ENCODE measurements around the gene CHTF8. TPM values are rescaled to one million over a fixed set of nuclear protein-coding genes. Genes with fewer than 3 reads are reported as not detected.

CHTF8 gene, protein sequence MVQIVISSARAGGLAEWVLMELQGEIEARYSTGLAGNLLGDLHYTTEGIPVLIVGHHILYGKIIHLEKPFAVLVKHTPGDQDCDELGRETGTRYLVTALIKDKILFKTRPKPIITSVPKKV
- total RNA-seq (100 to 1,000 TPM; 126 to 137 TPM), polyA plus RNA-seq (100 to 1,000 TPM; 165 to 192 (median 184) TPM), total RNA-seq (0 to 1.5 (median 0.58) reads per million in 6 experiments)

DNA sequence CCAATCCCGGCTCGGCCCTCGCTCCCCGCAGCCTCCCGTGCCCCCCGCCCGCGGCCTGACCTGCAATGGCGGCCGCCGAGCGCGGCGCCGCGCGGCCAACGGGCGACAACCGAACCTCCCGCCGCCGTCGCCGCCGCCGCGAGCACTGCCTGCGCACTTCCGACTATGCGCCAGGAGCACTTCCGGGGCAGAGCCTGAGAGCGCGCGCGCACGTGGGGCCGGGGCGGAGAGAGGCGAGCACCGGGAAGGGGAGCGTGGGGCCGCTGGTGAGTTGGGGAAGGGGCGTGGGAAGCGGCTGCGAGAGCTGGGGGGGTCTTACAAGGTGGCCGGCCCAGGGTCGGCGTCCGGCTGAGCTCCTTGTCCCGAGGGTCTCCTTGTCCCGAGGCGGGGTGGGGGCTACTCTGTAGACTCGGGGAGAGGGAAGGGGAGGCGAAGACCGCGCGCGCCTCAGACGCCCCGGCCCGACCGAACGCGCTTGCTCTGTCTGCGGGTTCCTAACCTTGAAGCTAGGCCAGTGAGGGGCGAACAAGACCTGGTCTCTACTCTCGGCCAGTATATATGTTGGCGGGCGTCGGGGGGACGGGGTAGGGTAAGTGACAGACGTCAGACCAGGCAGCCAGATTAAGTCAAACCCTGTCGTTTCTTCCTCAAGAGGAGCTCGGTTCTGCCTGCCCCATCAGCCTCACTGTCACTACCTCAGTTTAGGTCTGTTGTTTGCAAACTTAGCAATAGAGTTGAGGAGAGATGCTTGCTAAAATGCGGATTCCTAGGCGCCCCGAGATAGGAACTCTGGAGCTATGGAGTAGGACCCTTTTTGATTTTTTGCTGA is at the start of gene CHTF8, which contains the start of gene UTP4:
Gene CHTF8 (minus strand): TSS at position 165 of the 829 bp plus-strand sequence. CDS start 11,130 bp downstream, outside the sequence.
Gene UTP4 (plus strand): TSS at position 226 of the 829 bp plus-strand sequence. CDS start 811 bp downstream, outside the sequence.
- peaks cover 0 to 33% (median 7%) of the 10 kb centered on the region in 3 donors for H3K36me3 Mint-ChIP-seq
- no peaks in the 10 kb centered on the region for H3K27me3 Mint-ChIP-seq
- peak; percentile 75 to 90 (median 84) for DNase-seq
- H3K4me3 Mint-ChIP-seq, result peak within 1 kb of the TSS; percentile 91 to 97 (median 94)
- peaks cover 28 to 56% (median 50%) of the 10 kb centered on the region in 4 donors for H3K4me1 Mint-ChIP-seq
- ATAC-seq, result peak; percentile 89 to 93
- POLR2A ChIA-PET, result interaction anchor here (0.6 to 2.4 kb wide), 17 partner anchors 8 to 775 kb away, joined by 3 to 17 read pairs (median 4); partner anchors contain the start of genes SNTB2 and ZFP90
- H3K9me3 Mint-ChIP-seq, result no peaks in the 10 kb centered on the region
- H3K27ac Mint-ChIP-seq, result peak within 1 kb of the TSS; percentile 85 to 98 (median 96)

DNA sequence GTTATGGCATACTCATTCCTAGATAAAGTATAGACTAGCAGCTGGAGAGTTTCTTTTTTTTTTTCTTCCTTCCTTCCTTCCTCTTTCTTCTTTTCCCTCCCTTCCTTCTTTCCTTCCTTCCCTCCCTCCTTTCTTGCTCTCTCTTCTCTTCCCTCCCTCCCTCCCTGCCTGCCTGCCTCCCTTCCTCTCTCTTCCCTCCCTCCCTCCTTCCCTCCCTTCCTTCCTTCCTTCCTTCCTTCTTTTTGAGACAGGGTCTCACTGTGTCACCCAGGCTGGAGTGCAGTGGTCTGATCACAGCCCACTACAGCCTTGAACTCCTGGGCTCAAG is 47.6 kb upstream of the CHTF8 start:
- Mint-ChIP-seq H3K27me3 (no peaks in the 10 kb centered on the region), H3K4me3 (no peak overlapping the region), H3K27ac (peak overlapping the region in 1 of 10 donors; percentile 19), H3K4me1 (peaks cover 2 to 10% (median 5%) of the 10 kb centered on the region in 4 donors), H3K9me3 (no peaks in the 10 kb centered on the region), H3K36me3 (peaks cover 0 to 2% (median 0%) of the 10 kb centered on the region in 3 donors)
- DNase-seq (no peak), ATAC-seq (no peak)
- POLR2A ChIA-PET, result no interaction called here

DNA sequence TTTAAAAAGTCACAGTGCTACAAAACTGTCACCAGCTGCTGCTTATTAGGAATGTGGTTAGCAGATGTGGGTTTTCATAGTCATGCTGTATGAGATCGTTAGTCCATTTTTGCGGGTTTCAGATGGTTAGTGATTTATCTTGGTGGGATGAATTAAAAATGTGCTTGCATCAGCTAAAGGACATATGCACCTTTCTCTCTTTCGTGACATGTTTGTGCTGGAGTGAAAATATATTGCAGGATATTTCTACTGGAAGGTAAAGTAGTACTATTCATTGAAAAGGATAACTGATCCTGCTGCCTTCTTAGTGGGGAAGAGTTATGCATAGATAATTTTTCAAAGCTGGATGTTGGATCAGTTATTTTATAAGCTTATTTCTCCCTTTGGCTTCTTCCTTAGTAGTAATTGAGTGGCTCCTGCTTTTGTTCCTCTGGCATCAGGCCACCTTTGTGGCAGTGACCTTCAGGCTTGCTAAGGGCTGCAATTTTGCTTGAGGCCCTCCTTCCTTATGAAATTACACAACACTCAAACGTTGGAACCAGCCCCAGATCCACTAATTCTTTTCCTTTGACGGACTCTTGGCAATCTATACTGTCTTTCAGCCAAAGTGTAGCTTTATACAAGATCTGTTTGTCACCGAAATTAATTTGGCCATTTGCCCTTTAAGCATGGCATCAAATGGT is 47.1 kb upstream of the CHTF8 start:
- Mint-ChIP-seq H3K4me1 (peaks cover 0 to 7% (median 1%) of the 10 kb centered on the region in 4 donors), H3K4me3 (no peak overlapping the region), H3K27me3 (no peaks in the 10 kb centered on the region), H3K9me3 (no peaks in the 10 kb centered on the region), H3K36me3 (peaks cover 0 to 2% (median 0%) of the 10 kb centered on the region in 3 donors), H3K27ac (no peak overlapping the region)
- POLR2A ChIA-PET, result interaction anchor here (0.6 to 0.7 kb wide), 2 partner anchors 144 to 150 kb away, joined by 3 to 4 read pairs; no protein-coding TSS in a partner anchor
- DNase-seq (no peak), ATAC-seq (no peak)

DNA sequence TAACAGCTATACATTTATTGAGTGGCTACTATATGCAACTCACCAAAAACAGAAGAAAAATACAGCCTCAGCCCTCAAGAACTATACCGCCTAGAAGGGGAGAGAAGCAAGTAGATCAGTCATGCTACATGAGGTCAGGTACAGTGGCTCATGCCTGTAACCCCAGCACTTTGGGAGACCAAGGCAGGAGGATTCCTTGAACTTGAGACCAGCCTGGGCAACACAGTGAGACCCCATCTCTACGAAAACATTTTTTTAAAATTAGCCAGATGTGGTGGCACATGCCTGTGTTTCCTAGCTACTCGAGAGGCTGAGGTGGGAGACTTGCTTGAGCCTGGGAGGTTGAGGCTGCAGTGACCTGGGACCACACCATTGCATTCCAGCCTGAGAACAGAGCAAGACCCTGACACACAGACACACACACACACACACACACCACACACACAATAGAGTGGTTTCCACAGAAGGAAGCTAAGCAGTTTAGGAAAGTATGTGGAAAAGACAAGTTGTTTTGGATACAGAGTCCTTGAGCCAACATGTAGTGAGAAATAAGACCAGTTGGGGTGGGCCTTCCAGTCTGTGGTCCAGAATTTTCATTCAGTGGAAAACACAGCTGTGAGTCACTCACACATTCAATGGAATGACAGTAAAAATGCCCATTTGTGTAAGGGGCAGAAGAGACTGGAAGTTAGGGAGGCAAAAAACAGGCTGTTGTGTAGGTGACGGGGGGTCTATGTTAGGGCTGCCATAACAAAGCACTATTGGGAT is 43.8 kb upstream of the CHTF8 start:
- H3K27ac Mint-ChIP-seq, result no peak overlapping the region
- no peaks in the 10 kb centered on the region for H3K27me3 Mint-ChIP-seq
- H3K4me3 Mint-ChIP-seq, result no peak overlapping the region
- H3K9me3 Mint-ChIP-seq, result no peaks in the 10 kb centered on the region
- POLR2A ChIA-PET, result no interaction called here
- DNase-seq (no peak), ATAC-seq (no peak)
- H3K4me1 Mint-ChIP-seq, result peaks cover 0 to 19% (median 7%) of the 10 kb centered on the region in 4 donors
- H3K36me3 Mint-ChIP-seq, result peaks cover 0 to 6% (median 0%) of the 10 kb centered on the region in 3 donors

DNA sequence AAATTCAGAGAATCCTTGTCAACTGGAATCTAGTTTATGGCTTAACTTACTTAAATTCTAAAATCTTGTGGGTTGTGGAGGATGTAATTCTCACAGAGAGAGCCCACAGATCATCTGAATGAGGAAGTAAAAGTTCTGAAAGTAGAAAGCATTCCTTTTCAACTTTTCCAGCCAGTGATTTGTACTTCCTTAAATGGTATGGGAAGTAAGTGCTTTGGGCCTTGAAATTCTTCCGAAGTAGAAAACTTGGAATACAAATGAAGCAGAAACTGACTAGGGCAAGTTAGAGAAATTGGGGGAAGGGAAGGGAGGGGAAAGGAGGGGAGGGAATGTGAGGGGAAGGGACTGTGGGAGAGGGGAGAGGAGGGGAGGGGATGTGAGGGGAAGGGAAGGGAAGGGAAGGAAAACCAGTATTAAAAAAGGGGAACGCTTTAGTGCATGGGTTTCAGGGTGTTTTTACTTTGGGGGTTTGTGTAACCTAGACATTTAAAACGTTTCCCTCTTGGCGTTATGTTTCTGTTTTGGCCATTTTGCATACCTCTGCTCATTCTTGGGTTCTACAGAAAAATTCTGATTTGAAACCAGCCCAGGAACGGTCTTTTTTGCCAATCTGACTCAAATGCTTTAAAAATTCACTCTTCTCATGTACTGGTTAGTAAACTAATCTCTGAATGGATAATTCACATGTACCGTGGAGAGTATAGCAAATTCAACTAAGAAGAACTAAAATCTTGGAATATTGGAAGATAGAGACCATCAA is 39.1 kb upstream of the CHTF8 start:
- no peak for DNase-seq
- no peaks in the 10 kb centered on the region for H3K27me3 Mint-ChIP-seq
- peak overlapping the region in 2 of 10 donors; percentile 10 to 51 for H3K27ac Mint-ChIP-seq
- no peak overlapping the region for H3K4me3 Mint-ChIP-seq
- no peak for ATAC-seq
- POLR2A ChIA-PET, result no interaction called here
- peaks cover 0 to 46% (median 20%) of the 10 kb centered on the region in 3 donors for H3K36me3 Mint-ChIP-seq
- H3K9me3 Mint-ChIP-seq, result no peaks in the 10 kb centered on the region
- peaks cover 6 to 33% (median 15%) of the 10 kb centered on the region in 4 donors for H3K4me1 Mint-ChIP-seq

DNA sequence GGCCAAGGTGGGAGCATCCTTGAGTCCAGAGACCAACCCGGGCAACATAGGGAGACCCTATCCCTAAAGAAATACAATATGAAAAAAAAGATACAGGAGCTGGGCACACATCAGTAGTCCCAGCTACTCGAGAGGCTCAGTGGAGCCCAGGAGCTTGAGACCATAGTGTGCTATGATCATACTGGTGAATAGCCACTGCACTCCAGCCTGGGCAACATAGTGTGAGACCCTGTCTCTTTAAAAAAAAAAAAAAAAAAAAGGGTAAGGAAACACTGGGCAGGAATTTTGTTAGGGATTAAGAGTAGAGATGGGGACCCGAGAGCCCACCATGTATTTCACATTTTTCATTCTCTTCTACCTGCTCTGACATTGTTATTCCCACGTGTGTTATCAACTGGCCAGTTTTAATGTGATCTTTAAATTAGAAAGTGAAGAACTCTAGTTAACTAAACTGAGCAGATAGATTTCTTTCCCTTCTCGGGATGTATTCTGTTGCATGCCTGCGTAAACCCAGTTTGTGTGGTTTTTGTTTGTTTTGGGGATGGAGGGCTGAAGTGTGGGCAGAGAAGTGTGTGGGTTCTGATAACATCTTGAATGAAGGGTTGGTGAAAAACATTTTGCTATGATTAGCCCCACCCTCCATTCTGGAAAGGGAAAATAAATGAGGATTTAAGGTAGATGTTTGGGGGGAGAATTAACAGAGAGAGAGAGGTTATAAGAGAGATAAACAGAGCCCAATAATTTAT is 37.4 kb upstream of the CHTF8 start:
- POLR2A ChIA-PET, result no interaction called here
- DNase-seq (no peak), ATAC-seq (no peak)
- Mint-ChIP-seq H3K36me3 (peaks cover 0 to 62% (median 25%) of the 10 kb centered on the region in 3 donors), H3K27me3 (no peaks in the 10 kb centered on the region), H3K27ac (peak overlapping the region in 4 of 10 donors; percentile 24 to 67 (median 38)), H3K4me1 (peaks cover 10 to 44% (median 28%) of the 10 kb centered on the region in 4 donors), H3K4me3 (no peak overlapping the region), H3K9me3 (no peaks in the 10 kb centered on the region)

DNA sequence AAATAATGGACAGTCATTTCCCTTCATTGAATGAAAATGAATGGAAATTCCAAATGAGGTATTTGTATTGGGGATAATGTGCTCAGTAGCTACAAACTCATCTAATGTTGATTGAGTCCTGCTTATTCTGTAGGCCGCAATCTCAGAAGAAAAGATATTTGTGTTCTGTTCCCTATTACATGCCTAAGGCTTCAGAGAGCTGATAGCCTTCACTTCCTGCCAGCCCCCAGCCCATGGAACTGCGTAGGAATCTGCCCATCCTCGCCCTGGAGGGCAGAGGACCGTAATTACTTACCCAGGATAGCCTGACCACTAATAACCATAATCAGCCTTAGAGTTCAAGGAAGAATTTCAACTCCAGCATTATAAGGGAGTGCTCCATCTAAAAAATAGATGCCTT is 36.7 kb upstream of the CHTF8 start:
- POLR2A ChIA-PET, result no interaction called here
- DNase-seq (no peak), ATAC-seq (no peak)
- Mint-ChIP-seq H3K27me3 (no peaks in the 10 kb centered on the region), H3K4me1 (peaks cover 10 to 44% (median 28%) of the 10 kb centered on the region in 4 donors), H3K36me3 (peaks cover 0 to 67% (median 28%) of the 10 kb centered on the region in 3 donors), H3K9me3 (no peaks in the 10 kb centered on the region), H3K27ac (peak overlapping the region in 3 of 10 donors; percentile 60 to 73 (median 67)), H3K4me3 (no peak overlapping the region)

DNA sequence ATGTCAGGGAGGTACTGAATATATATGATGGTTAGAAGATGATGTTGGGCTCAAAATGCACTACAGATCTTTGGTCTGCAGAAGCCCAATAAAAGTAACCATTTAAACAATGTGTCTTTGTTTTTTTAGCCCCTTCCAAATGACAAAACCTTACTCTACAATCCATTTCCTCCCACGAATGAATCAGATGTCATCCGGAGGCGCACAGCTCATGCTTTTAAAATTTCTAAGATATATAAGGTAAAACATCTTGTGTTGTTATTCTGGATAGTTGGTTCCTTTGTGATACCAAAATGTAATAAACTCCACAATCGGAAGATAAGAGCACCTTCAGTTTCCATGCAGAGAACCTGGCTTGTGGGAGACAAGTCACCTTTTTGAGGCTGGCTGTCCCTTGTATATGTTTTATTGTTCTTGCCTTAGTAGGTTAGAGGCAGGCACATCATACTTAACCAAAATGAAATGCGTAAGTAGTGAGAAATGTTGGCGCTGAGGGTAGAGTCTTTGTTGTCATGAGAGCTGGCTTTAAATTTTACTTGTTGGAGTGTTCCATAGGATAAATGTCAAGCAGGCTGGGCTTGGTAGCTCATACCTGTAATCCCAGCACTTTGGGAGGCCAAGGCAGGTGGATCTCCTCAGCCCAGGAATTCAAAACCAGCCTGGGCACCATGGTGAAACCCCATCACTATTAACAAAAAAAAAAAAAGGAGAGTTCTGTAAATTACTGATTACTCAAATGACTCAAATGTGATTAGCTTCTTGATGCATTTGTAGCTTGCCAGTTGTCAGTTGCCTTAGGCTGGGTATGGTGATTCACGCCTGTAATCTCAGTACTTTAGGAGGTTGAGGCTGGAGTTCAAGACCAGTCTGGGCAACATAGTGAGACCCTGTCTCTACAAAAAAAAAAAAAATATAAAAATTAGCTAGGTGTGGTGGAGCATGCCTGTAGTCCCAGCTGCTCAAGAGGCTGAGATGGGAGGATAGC is 34.9 kb upstream of the CHTF8 start:
- POLR2A ChIA-PET, result interaction anchor here (0.6 to 1.9 kb wide), 3 partner anchors 20 to 825 kb away, joined by 3 to 5 read pairs (median 3); partner anchors contain the start of gene SNTB2
- no peaks in the 10 kb centered on the region for H3K9me3 Mint-ChIP-seq
- ATAC-seq (no peak), DNase-seq (no peak)
- peaks cover 10 to 38% (median 24%) of the 10 kb centered on the region in 4 donors for H3K4me1 Mint-ChIP-seq
- peak overlapping the region in 9 of 10 donors; percentile 47 to 86 (median 75) for H3K27ac Mint-ChIP-seq
- no peaks in the 10 kb centered on the region for H3K27me3 Mint-ChIP-seq
- peaks cover 0 to 85% (median 33%) of the 10 kb centered on the region in 3 donors for H3K36me3 Mint-ChIP-seq
- peak overlapping the region in 5 of 10 donors; percentile 12 to 63 (median 47) for H3K4me3 Mint-ChIP-seq

DNA sequence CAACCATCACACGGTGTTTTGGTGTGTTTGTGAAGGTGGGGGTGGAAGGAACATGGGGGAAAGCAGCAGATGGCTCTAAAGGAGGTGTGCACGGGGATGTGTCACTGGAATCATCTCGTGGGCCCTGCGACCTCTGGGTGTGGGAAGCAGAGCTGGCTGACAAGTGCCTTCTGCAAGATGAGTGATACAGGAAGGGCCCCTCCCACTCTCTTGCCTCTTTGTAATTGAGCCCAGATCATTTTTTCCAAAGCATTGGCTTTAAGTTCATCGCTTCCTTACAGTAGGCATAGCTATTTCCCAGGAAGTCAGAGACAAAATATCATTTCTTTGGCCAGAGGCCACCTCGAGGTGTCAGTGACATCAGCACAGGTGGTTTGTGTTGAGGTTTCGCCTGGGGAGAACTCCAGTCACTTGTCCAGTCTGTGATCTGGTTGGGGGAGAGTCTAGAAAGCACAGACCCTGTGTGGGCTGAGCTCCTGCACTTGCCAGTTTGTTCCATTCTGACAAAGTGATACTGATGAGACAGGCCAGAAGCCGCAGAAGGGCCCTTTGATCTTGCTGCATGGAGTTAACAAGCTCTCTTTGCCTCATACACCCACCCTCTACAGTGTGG is 33.9 kb upstream of the CHTF8 start:
- Mint-ChIP-seq H3K36me3 (peaks cover 0 to 88% (median 37%) of the 10 kb centered on the region in 3 donors), H3K27ac (peak overlapping the region; percentile 47 to 86 (median 72)), H3K4me3 (peak overlapping the region in 5 of 10 donors; percentile 24 to 63 (median 52)), H3K4me1 (peaks cover 10 to 34% (median 22%) of the 10 kb centered on the region in 4 donors), H3K9me3 (no peaks in the 10 kb centered on the region), H3K27me3 (no peaks in the 10 kb centered on the region)
- POLR2A ChIA-PET, result interaction anchor here (0.5 to 1.9 kb wide), 4 partner anchors 12 to 591 kb away, joined by 3 to 5 read pairs (median 4); partner anchors contain the start of gene SNTB2
- ATAC-seq (peak; percentile 83 to 84), DNase-seq (peak in 6 of 10 donors; percentile 7 to 45 (median 26))

Data from naive thymus-derived CD8-positive, alpha-beta T cell (primary cell).